Fibroblast of skin of right quadriceps (primary cell): ENCODE results near the gene KDSR.

Source experiments
- DNase-seq: peaks from one replicate; pipeline ENCODE4 v3.0.0-alpha.2; 2013

The KDSR gene

DNA sequence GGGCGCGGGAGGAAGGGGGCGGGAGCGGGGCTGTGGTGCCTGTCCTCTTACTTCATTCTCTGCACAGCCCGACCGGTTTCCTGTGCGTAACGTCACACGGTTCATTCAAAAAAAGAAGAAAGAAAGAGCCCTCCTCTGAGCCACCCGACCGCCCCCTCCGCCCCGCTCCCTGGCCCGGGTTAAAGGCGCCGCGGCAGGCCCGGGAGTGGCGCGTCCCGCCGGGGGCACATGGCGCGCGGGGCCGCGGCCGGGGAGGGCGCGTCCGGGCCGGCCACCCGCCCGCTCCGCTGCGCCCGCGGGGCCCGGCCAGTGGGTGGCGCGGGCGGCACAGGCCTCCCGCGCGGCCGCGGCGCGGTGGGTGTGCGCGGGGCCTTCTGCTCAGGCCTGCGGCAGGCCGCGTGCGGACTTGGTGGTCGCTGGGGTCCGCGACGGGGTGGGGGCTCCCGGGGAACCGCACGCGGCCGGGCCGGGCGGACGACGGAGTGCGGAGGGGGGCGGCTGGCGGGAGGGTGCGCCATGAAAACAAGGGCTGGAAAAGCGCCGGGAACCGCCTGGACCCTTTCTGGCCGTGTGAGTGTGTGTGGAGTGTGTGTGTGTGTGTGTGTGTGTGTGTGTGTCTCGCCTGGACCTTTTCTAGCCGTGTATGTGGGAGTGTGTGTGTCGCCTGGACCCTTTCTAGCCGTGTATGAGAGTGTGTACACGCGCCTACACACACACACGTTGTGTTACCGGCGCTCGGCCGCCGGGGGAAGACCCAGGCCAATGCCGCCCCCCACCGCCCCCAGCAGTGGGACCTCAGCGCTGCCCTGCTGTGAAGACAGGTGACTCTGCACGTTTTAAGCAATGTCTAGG lies 46.7 kb downstream of the KDSR start:
- peak; percentile 86 for DNase-seq

DNA sequence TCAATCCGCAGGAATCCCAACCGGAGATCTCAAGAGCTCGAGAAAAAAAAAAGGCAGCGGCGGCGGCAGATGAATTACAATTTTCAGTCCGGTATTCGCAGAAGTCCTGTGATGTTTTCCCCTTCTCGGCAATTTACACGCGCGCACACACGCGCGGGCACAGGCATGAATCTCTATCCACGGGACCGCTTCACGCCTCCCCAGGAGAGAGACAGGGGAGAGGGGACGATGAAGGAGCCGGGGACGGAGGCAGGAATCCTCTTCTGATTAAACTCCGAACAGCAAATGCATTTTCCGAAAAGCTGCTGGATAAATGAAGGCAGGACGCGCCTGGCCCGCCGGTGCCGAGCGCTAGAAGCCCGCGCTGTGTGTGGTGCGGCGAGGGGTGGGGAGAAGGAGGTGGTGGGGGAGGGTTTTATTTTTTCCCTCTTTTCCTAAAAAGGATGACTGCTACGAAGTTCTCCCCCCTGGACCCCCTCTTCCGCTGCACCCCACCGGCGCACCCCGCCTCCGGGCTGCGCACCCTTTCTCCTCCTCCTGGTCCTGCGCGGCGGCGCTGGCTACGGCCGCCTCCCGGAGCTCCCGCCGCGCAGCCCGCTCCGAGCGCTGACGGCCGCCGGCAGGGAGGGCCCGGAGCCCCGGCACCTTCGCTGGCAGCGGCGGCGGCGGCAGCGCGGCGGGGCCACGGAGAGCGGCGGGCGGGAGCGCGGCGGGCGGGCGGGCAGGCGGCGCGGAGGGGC lies 47.5 kb downstream of the KDSR start, which contains the start of gene BCL2:
TSS of gene BCL2 (minus strand) at position 387 of the 740 bp plus-strand sequence.
- DNase-seq, result peak; percentile 39

DNA sequence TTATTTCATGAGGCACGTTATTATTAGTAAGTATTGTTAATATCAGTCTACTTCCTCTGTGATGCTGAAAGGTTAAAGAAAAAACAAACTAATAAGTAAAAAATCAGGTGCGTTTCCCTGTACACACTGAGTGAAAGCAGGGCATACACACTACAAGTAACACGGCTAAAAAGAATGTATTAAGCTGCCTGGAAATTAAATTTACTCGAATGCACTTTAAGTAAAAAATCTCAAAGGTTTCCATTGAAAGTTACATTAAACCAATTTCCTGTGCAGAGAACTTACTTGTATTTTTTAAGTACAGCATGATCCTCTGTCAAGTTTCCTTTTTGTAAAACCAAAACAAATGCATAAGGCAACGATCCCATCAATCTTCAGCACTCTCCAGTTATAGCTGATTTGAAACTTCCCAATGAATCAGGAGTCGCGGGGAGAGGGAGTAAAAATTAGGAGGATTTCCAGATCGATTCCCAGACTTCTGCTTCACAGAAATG lies 48.1 kb downstream of the KDSR start:
- DNase-seq, result no peak

DNA sequence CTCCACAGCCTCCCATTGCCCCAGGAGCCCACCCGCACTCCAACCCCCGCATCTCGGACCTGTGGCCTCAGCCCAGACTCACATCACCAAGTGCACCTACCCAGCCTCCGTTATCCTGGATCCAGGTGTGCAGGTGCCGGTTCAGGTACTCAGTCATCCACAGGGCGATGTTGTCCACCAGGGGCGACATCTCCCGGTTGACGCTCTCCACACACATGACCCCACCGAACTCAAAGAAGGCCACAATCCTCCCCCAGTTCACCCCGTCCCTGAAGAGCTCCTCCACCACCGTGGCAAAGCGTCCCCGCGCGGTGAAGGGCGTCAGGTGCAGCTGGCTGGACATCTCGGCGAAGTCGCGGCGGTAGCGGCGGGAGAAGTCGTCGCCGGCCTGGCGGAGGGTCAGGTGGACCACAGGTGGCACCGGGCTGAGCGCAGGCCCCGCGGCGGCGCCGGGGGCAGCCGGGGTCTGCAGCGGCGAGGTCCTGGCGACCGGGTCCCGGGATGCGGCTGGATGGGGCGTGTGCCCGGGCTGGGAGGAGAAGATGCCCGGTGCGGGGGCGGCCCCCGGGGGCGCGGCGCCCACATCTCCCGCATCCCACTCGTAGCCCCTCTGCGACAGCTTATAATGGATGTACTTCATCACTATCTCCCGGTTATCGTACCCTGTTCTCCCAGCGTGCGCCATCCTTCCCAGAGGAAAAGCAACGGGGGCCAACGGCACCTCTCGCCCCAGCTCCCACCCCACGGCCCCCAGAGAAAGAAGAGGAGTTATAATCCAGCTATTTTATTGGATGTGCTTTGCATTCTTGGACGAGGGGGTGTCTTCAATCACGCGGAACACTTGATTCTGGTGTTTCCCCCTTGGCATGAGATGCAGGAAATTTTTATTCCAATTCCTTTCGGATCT lies 48.8 kb downstream of the KDSR start:
- no peak for DNase-seq

DNA sequence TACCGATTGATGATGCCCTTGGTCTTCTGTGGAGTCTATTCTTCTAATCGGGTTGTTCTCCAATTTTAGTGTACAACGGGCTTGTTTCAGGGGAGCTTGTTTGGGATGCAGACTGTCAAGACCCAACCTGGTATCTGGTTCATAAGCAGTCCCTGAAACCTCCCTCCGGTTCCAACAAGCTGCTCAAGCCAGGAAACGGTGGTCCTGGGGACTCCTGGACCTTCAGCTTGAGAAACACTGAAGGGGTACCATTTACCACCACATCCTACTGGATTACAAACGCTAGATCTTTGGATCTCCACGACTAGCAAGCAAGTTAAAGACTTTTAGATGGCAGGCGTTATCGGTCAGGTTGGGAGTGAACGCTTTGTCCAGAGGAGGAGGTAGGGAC lies 49.5 kb downstream of the KDSR start:
- DNase-seq, result no peak

DNA sequence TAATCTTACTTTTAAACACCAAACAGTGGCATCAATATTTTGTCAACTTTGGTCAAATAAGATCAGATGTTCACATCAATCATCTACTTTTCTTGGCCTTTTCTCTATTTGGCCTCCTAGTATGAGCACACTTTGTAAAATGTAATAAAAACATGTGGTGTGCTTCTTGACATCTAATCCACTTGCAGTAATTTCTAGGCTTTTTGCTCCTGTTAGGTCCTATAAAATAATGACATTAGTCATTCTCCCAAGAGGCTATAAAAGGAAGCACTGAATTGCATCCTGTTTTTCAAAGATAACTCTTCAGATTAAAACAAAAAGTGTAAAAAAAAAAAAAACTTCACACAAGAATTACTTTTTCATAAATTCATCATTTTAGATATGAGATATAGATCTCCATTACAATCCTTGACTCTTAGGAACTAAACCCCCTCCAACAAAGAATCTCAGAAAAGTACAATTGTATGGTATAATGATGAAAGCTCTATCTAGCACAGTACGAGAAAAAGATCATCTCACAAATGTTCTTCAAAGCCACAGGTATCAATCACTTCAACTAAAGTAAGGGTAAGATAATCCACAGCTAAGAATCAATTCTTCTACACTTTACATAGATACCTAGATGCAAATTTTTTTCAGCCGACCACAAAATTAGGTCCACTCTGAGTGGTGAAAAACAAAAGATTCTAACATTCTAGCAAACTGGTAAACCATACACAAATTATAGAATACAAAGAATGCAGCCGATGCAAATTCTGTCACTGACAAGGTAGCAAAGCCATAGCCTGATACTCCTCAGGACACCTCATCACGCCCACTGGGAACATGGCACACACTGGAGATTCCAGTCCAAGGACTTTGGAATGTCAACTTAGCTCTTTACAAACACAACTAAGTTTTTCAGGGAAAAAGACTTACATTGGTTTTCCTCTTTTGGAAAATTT lies 50.1 kb downstream of the KDSR start:
- DNase-seq, result no peak

DNA sequence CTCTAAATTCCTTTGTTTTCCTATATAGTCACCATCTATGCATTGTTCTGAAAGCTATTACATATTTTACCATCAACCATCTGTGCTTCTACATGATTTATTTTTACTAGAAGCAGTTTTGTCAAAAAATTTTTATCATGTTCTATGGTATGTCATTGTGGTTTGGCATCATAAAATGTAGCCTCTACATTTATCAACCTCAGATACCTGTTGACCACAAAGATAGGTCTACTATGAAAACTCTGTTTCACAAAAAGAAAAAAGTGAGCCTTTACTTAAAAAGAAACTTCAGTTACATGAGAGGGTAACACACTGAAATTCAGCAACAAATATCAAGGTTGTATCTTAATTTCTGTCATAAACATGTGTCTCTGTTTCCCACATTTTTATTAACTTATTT lies 51.1 kb downstream of the KDSR start:
- no peak for DNase-seq

DNA sequence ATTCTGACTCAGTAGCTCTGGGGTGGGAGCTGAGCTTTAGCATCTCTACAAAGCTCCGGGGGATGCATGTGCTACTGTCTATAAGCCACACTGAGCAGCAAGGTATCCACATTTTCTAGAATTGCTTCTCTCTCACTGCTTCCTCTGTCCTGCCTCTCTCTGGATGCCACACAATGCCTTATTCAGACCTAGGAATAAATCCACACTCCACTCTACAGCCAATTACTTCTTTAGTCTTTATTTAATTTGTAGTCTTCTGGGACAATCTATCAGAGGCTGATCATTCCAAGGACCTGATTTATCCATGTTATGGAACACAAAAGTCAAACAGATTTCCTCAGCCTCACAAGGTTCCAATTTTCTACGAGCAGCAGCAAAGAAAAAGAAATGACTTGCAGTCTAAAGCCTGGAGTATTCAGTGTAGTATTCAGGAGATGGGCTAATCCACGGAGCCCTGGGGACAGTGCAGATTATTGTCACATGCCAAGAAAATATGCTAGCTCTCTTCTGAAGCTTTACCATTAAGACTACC lies 51.8 kb downstream of the KDSR start:
- no peak for DNase-seq

DNA sequence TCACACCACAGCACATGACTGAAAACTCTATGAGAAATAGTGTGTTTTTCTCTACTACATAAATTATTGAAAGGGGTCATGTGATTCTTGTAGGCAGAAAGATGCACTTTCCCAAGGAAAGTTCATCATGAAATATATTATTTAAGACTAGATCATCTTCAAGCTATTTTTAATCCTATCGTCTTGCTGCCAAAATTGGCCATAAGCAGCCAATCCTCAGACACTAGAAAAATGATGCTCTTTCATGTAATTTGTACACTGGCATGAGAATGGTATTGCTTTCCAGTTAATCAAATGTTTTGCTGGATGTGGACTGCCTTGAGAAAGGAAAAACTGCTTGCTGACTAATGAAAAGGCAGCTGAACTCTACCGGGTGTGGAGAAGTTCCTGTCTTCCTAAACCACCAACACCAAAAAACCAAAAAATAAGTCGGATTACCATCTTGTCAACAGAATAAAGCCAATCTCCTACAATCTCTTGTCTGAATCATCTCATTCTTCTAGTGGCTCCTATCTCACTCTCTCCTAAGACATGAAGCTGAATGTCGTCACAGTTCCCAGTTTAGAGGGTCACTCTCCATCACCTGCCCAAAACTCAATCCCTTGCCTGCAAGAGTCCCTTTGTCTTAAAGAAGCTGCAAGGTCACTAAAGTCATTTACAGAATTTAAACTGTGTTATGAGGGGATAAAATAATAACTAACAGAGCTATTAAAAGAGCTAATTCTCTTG lies 52.8 kb downstream of the KDSR start:
- DNase-seq, result no peak

DNA sequence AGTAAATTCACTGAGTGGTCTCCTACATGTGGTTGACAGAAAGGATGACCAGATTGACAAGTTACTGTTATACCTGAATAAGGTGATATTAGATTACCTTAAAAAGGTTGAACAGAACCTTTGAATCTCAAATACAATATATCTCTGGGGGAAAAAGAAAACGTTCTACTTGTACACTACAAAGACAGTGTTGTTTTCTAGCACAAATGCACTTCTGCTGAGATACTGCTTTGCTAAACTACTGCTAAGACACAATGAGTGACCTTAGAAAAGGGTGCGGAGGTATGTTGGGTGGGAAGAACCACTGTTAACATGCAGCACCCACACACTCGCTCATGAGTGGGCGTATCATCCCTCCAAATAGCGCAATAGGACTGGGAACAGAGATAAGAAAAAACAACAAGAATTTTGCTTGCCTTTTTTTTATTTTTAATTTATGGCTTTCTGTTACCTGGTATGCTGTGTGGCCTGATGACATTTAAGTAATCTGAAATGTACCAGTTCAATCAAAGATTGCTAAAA lies 53.5 kb downstream of the KDSR start:
- no peak for DNase-seq

DNA sequence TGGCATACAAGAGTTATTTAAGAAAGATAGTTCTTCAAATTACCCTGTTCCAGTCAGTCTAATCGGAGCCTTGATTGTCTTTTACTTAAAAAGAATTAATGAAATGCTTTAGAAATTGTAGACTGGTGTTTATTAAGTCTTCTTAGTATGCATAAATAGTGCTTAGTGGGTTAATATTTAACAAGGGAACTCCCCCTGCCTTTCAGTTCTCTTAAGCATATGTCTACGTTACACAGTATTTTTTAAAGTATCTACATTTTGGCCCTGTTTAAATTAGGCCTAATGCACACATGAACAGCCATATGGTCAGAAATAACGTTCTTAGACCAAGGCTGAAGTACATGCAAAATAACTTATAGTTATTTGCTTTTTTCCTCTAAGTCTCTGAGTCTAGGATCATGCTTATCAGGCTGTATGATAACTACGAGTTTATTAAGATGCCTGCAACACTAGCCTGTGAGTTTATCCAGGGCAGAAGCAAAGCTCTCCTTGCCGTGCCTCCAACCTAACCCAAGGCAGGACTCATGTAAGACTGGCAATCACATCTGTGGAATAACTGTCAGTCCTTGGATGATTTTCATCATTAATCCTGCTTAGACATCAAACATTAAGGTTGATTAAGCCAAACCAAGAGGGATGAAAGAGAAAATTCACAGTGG lies 54.1 kb downstream of the KDSR start:
- DNase-seq, result no peak

DNA sequence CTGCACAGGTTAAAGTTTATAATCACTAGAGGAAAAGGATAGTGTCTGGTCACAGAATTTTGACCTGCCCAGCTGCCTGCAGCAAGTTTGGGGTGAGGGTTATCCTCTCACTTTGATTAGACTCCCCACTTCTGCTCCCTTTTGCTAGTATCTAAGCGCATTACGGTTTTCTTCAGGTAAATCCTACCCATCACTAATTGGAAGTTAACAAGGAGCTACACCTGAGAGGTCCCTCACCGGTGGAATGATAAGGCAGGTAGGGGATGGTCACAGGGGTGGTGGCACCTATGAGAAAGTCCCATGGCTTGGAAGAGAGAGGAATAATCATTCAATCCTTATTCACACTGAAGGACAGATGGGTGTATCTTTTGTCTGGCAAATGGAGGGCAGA lies 55.0 kb downstream of the KDSR start:
- DNase-seq, result no peak

DNA sequence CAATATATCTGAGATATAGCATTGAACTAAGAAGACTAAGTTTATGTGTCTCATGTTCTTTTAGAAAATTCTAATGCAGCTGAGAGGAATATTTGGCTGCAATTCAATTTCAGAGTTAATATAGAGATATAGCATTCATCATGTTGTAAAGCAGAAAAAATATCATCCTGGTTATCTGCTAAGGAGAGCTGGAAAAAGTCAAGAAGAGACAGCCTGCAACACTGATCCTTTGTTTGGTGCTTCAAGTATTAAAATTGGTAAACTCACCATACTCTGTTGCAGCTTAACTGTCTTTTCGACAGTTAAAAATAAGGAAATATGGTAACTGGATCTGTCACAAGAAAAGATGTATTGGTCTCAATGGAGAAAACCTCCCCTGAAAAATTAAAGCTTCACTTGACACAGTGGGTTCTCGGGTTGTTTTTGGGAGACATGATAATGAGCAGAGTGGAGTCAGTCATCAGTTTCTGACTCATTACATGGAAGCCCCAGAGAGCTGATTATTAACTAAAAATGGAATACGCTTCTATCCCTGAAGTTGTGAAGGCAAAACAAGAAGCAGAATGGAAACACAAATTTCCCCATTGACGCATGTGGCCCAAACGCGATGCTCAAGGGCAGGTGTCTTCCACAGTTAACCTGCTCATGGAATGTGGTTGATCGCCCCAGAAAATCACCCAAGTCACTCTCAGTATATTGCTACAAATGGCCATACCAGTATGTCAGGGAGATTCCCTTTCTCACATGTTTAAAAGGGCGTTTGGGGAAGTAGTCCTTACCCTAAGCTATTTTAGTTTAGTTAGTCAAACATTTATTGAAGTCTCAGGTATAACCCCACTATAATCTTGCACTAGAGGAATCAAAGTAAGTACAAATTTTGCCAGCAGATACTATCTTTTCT lies 55.6 kb downstream of the KDSR start:
- no peak for DNase-seq

DNA sequence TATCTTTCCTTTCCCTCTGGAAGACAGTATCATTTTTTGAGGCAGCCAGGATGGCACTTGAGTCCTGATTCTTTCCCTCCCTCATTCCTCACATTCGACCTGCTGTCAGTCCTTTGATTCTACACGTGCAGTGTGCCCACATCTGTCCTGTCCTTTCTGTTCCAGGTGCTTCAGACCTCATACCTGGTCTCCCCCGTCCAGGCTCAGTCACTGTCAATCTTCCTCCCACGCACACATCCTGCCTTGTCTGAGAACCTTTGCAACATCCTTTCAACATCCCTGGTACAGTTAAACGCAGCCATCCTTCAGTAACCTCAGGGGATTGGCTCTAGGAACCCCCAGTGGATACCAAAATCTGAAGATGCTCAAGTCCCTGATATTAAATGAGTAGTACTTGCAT lies 57.6 kb downstream of the KDSR start:
- DNase-seq, result no peak

DNA sequence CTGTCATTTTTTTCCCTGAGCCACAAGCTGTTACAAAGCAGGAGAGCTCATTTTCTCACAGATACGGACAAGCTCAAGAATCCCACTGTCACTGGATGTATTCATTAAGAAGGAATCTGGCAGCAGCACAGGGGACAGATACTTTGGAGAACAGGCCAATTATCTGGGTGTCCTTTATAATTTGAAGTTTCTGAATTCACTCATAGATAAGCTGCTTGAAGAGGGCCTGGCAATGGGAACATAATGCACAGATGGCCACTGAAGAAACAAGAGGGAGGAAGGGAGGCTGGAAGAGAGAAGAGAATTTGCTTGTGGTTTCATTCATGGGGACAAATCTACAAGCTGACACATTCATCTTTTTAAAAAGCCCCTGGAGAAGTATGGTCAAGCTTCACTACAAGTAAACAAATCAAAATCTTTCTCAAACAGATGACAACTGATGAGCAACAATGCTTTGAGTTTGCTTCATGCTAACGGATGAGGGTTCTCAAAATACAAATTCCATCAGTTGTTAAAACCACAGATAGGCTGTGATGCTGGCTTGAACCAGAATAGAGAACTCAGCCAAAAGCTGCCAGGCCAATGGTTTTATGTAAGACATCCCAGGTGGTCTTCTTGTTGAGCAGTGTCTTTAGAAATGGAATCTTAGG lies 59.3 kb downstream of the KDSR start:
- peak; percentile 47 for DNase-seq

DNA sequence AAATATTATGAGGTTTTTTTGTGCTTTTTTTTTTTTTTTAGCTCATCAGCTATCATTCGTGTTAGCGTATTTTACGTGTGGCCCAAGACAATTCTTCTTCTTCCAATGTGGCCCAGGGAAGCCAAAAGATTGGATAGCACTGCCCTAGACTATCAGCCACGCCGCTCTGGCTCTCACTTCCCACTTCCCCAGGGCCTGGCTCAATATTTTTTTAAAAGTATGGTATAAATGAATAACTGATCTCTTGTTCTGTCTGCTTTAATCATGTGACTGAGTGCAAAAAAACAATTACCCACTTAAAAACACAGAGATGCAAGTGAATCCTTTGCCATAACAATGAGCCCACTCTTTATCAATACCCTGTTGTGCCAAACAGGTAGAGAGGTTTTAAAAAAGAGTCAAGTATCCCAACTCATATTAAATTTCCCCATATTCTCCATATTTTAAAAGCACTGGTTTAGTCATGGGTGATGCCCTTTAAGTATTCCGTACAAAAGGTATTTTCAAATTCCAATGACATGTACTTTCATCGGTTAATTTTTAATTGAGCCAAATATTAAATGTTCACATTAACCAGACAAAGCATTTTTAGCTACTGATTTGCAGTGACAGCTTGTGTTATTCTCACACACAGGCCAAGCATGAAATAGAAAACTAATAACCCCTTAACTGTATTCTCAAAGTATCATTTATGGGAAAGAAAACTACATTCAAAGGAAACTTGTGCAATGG lies 60.0 kb downstream of the KDSR start:
- DNase-seq, result no peak

DNA sequence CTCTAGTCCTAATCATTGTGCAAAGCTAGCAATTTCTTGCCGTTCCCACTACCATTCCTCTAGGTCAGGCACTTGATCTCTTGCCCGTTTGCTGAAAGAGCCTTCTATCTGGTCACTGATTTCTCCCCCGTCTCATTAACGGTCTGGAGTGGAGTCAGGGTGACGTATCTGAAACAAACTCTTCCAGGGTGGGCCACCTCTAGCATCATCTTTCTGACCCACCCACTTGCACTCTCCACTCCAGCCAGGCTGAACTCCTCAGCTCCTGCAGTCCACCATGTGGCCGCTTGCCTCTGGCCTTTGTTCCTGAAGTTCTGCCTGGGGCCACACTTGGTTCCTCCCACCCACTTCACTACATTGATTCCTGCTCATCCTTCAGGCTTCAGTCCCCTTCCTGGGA lies 60.8 kb downstream of the KDSR start:
- no peak for DNase-seq

DNA sequence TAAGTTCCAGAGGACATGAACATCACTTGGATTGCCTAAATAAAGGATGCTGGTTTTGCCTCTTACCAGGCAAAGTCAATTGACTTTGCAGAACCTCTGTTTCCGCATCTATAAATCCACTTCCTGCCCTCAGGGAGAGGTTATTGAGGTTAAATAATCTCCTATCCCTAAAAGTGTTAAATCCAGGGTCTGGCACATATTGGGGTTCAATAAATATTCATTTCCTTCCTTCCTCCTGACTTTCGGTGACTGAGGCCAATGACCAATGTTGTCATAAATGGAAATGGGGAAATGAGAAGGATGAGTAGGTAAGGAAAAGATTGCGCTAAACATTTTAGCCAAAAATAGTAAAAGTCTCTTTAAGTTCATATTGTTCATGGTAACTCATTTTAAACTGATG lies 63.5 kb downstream of the KDSR start:
- no peak for DNase-seq
